ENCODE measurements around the gene FLCN.
"Not testable (repeated sequence)": the region's sequence is repeated elsewhere in the genome, so short reads cannot be mapped to it uniquely, and the experiment has no call there.

Gene FLCN

DNA sequence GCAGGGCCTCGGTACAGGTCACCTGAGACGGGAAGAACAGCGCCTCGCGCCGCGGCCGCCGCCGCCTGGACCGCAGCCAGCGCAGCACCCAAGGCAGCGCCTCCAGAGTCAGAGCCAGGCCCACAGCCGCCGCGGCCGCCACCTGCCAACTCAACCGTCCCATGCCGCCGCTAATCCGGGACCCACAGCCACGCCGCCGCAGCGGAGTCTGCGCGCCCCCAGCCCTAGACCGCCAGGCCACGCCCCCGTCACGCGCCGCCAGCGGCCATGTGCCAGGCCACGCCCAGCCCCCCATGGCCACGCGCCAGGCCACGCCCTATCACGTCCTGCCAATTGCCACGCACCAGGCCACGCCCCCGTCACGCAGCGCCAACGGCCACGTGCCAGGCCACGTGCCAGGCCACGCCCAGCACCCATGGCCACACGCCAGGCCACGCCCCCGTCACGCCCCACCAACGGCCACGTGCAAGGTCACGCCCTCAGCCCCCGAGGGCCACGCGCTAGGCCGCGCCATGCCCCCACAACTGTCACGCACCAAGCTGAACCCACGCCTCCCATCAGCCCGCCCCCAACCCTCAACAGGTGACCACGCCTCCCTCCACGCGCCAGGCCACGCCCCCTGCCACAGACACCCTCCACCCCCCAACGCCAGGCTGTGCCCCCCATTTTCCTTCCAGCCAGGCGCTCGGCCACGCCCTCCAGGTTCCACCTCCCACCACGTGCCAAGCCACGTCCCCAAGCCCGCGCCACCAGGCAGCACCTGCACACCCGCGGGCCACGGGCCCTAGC lies 30.6 kb downstream of the FLCN start, which contains the start of gene PLD6:
PLD6 (minus strand) TSS at position 210 of the 789 bp plus-strand sequence; CDS start at position 163, 47 bp downstream.
- peak; percentile 84 for DNase-seq

DNA sequence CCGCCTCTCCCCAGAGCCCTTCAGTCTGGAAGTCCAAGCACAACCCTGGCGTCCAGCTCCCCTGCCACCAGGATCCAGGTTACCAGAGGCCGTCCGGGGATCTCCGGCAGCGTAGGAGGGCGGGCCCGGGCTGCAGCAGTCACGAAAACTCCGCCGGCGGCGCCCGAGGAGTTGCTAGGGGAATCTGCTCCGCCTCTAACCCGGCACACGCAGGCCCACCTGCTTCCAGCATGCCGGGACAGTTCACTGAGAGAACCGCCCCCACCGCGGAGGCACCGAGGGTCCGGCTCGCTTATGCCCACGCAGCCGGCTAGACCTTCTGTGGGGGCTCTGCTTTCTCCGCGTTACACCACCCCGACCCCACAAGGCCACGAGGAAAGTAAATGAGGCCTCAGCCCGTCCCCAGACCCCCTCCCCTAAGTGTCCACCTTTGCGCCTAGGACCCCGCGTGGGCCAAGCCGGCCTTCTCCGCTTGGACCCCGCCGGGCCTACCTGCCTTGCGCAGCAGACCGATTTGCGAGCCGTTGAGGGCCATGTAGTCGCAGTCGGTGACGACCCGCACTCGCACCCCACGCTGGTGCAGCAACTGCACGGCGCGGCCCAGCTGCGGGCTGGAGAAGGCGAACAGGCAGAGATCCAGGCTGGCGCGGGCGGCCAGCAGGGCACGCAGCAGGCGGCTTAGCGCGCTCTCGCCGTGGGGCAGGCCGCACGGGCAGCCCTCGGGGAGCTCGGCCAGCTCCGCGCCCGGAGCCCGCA lies 31.4 kb downstream of the FLCN start:
- no peak for DNase-seq

DNA sequence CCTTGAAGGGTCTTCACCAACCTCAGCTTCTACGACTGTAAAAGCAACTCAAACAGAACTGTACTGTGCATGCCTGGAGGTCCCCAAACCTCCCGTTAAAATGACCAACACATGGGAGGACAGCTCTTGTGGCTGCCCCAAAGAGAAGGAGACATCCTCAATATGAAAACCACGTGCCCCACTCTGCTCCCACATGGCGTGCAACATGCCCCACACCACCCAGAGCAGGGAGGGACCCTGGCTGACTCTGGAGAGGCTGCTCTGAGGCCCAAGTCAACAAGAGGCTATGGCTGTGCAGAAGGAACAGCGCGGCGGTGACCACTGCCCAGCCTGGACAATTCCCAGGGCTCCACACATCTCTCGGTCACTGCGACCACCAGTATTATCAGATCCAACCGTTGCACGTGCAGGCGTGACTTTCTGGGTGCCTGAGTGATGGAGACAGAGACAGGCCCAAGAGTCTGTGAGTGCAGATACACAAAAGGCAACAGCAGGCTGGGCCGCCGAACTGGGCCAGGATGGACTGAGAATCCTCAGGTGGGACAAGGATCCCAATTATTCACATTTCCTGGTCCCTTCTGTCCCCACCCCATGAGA lies 32.2 kb downstream of the FLCN start:
- DNase-seq = no peak

DNA sequence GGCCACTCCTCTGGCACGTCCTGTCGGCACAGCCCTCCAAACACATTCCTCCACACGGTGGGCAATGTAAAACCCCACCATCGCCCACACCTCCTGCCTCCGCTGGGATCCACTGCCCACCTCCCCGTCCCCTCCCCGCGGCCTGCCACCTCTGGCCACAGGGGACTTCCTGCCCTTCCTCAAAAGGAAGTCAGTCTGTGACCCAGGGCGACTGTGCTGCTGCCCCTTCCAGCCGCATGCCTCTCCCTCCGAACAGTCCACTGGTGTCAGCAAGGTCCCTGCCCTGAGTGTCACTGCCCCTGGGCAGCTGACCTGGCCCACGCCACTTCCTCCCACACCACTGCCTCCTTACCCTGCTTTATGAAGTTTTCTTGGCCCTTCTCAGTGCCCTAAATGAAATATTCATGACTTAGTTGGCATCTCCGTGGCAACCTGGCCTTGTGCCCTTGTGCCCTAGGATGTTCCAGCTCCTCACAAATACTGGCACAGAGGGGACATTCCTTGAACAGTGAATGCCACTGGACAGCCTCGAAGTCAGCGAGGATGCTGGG lies 32.9 kb downstream of the FLCN start:
- no peak for DNase-seq

DNA sequence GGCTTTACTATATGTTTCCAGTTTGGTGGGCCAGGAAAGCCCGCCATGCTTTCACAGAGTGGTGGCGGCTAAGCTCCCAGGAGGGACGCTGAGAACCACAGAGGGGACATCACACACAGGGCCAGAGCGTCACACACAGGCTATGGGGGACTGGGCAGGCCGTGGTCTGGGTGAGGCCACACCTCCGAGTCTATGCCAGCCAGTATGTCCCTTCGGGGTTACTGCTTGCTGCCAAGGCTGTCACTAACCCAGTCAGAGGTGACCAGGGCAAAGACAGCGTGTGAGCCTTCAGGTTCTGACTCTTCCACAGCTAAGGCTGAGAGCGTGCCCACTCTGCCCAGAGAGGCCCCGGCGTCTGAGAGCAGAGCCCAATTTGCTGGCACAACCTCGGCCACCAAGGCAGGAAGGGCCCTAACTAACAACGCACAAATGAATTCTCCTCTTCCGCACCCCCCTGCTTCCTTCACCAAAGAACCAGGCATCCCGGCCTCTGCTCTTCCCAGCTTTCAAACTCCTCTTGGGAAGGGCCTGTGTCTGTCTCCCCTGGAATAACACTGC lies 33.7 kb downstream of the FLCN start:
- no peak for DNase-seq

DNA sequence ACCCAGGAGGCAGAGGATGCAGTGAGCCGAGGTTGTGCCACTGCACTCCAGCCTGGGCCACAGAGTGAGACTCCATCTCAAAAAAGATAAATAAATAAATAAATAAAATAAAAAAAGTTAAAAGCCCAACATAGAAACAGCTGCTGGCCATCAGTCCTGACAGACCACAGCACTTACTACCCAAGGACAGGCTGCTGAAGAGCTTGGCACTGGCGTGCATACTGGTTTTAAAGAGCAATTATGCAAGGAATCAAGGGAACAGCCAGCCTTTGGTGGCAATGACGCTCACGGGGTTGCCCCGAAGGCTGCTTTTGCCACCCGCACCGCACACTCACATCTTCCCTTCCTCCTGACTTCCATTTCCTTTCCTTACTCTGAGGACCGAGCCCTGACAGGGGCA lies 35.1 kb downstream of the FLCN start:
- no peak for DNase-seq

DNA sequence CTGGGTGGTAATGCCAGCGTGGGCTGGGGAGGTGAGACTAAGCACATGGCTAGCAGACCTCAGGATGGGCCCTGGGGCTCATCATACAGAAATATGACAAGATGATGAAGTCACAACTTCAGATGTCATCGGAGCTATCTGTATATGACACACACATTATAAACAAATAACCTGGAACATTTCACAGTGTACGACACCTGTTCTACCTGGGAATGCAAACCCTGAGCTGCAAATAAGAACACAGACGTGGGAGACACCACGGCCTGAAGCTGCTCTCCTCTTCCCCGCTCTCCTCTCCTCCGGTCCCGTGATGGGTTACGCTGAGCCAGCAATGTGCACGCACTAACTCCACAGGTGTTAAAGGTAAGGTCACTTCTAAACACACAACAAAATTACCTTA lies 35.7 kb downstream of the FLCN start:
- DNase-seq = no peak

DNA sequence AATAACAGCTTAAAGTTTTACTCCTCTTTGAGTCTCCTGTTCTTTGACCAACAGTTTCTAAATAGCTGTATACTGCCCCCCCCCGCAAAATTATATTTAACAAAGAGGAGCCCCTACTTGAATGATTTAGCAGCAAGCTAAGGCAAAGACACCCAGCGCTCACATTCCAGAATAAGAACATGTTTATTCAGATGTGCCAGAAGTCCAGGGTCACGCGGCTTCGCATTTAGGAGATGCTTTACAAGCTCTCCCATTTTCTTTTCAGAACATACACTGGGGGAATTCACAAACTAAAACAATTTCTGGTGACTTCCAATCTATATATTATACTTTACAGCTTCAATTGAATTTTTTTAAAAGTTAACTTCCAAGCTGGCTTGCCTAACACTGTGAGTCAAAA lies 36.1 kb downstream of the FLCN start:
- DNase-seq = no peak

DNA sequence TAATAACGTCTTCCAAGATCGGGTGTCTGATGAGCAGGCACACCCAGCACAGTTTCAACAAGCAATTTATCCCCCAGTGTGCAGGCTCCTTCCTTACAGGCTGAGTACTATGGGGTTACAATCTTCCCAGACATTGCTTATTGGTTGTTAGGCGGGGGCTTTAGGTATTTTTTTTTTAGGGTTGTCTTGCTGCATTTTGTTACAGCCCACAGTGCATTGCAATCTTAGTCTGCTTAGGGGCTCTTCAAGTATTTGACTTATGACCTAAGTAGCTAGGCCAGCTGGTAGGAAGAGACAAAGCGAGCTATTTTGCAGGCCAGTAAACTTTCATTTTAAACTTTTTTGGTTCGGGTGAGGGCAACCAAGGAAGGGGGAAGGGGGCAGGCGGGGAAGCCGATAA lies 36.7 kb downstream of the FLCN start:
- no peak for DNase-seq

DNA sequence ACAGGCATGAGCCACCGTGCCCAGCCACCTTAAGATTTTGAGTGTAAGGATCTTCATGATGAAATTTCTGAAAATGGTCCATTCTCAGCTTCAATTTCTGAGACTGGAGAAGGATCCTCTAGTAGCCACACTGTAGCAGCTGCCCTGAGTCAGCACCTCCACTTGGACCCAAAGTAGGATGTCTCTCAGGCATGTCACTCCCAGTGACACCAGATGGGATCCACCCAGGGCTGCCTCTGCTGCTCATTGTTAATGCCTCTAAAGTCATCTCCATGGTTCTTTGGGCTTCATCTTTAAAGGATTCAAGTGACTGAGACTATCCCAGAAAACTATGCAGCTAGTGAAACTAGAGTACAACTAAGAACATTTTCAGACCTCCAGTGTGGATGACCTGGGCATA lies 38.7 kb downstream of the FLCN start:
- DNase-seq = no peak

DNA sequence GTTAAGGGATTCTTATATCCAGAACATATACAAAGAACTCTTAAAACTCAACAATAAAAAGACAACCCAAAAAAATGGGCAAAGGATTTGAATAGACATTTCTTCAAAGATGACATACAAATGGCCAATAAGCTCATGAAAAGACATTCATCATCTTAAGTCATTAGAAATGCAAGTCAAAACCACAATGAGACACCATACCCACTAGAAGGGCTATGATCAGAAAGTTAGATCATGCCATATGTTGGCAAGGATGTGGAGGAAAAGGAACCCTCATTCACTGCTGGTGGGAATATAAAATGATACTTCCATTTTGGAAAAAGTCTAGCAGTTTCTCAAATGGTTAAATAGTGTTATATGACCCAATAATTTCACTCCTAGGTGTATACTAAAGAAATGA lies 40.2 kb downstream of the FLCN start:
- no peak for DNase-seq

DNA sequence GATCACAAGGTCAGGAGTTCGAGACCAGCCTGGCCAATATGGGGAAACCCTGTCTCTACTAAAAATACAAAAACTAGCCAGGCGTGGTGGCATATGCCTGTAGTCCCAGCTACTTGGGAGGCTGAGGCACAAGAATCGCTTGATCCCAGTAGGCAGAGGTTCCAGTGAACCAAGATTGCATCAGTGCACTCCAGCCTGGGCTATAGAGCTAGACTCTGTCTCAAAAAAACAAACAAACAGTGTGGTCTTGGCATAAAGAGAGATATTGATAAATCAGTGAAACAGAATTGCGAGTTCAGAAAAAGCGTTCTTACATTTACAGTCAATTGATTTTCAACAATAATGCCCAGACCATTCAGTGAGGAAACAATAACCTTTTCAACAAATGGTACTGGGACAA lies 41.5 kb downstream of the FLCN start:
- not testable (repeated sequence) for DNase-seq

DNA sequence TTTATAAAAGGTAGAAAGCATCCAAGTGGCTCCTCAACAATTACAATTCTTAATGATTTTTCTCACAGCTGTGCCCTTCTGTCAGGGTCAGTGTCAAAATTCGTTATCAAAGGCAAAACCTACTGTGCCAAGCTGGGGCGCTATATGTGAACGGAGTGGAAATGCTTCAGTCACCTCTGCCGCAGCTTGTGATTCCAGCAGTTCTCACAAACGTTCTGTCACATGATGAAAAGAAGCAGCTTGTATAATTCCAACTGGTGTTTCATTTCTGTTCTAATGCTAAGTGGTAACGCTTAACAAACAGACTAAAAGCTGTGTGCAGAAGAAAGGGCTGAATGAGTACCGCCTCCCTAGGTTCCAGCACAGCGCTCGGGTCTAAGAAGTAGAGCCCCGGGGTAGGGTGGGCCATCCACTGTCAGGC lies 45.0 kb downstream of the FLCN start:
- DNase-seq = no peak

DNA sequence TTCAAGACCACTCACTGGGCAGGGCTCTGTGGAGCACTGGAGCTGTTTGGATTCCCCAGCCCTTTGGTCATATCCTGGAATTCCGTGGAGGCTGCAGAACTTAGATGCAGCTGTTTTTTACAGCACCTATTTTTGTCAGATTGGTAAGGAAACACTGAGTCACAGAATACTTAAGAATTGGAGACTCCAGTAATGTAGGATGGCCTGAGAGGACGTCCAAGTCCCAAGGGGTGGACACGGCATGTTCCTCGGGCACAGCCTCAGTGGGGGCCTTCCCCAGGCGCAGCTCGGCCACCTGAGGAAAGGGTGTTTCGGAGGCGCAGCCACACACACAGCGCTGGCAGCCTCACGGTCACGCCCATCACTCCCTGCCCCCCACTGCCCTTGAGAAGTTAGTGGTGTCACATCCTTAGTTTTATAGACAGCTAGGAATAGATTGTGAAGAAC lies 45.6 kb downstream of the FLCN start:
- no peak for DNase-seq

DNA sequence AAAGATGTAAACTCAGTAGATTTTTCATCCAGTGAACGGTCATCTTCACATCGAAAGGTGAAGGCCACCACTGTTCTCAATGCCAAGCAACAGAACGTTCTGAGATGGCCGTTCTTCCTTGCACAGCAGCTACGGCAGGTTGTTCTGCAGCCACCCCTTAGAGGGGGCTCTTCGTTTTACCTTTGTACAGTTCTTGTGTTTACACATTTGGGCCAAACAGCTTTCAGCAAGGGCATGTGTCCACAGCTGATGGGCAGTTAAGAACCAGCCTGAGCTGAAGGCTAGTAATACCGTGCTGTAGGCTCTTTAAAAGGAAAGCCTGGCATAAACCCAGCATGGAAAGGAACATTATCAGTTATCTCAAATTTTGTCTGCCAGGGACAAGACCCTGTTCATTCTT lies 46.8 kb downstream of the FLCN start:
- DNase-seq = no peak

DNA sequence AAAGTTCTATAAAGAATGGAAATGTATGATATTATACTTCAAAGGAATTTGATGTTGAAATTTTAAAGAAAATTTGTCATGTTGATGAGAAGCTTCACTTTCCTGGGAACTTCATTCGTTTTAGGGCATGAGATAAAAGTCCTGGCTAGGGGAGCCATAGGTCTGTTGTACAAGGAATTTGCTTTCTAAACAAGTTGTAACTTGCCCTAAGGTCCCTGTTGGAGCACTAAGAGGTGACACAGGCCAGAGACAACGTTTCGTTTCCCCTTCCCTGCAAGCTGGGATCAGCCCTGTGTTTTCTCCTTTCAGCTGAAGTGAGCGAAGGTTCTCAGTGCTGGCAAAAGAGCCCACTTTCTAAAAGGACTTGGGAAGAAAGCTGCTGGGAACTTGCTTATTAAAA lies 47.4 kb downstream of the FLCN start:
- no peak for DNase-seq

DNA sequence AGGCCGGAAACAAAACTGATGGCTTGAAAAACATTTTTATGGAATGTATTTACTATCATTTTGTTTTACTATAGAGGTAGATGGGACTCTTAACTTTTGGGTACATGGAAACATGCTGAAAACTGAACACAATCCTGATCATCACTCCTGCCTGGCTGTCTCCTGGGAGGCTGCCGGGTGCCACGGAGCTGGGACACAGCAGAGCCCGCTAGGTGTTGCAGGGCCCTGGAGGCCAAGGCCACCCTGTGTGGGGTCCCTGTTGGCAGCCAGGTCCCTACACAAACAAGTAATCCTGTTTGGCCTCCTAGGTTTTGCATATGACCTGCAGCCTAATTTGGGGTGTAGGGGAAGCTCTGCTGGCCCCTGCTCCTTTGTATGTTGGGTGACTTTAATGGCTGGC lies 48.4 kb downstream of the FLCN start:
- DNase-seq = no peak

DNA sequence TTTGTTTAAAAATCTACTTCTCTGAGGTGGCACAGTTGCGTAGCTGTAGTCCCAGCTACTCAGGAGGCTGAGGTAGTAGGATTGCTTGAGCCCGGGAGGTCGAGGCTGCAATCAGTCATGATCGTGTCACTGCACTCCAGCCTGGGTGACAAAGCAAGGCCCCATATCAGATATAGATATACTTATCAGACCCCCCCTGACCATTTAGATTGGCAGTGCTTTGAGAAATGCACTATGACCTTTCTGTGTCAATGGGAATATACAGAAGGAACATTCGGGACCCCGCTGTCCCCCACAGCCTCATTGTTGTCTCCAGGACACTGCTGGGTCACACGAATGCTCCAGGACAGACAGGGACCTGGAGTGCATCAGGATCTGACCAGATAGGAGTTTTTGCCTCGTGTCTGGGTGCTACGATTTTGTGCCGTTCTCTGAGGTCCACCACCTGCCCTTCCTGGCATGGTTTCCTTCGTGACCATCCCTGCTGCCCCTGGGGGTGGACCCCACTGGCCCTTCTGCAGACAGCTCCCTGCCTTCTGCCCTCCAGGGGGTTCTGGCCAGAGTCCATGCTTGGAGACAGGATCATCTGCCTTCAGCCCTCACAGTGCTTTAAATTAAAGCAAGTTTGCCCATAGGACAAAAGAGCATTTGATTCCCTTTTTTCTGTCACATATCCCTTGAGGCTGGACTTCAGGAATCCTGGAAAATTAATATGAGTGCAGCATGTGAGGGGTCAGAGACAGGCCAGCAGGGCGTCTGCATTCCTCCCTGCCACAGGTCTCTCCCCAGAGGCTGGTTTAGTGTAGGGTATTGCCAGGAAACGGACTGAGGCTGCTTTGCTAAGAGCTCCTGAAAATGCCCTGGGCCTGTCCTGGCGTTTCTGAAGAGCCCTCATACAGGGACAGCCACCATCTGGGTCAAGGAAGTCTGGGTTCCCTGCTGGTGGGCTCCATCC lies 50.1 kb downstream of the FLCN start:
- no peak for DNase-seq

DNA sequence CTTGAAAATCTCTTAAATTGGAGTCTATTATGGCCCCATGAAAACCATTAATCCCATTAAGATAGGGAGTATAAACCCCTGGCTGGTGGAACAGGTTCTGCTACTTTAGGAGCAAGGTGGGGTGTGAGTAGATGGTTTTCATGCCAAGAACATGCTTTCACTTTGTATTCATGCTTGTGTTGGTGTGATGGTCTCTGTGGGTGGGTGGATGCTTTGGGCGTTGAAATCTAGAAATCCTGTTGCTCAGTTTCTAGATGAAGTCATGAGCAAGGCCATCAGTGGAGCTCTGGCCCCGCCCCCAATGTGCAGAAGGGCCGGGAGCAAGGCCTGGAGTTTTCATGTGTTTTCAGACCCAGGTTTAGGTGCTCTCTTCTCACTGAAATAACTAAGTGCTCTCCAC lies 50.9 kb downstream of the FLCN start:
- DNase-seq = no peak

DNA sequence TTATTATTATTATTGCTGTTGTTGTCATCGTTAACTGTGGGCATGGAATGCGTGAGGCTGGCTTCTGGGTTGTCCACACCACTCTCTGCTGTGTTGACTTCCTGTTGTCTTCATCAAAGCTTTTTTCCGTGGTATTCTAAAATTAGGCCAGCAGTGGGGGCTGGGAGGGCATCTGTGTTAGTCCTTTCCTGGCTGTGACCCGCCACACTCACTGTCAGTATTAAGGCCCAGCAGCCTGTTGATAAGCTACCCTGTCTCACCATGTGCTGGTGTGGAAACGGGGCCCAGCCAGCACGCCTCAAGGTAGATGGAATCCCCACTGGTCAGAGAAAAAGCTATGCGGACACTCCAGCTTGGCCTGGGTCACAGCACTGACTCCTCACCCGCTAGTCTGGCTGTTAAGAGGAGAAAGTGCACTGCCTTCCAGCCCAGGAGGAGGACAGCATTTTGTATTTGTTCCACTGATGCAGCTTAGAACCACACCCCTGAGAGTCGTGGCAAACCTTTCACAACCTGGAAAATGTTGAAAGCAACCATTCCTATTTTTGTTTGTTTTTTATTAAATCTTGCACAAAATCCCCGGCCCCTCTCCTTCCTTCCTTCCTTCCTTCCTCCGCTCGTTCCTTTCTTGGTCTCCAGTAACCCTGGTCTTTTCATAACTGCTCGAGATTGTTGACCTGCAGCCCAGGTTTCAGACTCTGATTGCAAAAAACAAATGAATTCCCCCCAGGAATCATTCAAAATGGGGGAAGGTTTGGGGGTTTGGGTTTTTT lies 51.8 kb downstream of the FLCN start:
- not testable (repeated sequence) for DNase-seq

DNA sequence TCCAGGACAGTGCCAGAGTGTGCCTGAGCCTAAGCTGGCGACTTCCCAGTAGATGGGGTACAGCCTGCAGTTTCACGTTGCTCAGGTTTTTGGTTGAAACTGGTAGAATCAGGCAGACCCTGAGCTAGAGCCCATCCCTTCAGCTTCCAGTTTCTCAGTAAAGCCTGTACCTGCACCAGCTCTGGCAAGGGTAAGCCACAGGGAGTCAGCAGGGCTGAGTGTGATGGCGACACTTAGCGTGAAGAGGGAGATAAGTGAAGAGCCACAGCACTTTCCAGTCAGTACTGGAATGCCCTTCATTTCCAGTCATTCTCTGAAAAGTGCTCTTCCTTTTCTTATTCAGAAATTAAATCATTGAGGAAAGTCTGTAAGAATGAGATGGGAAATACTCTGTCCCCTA lies 53.2 kb downstream of the FLCN start:
- no peak for DNase-seq
